HG02759 (cell line): ENCODE data around the gene SLC25A40.
A peak's percentile ranks its signal among the peaks of the same experiment; 100 is the strongest.
"Not testable (repeated sequence)": the region's sequence is repeated elsewhere in the genome, so short reads cannot be mapped to it uniquely, and the experiment has no call there.

Source experiments
- ATAC-seq: cut with Tn5 transposase; IDR thresholded peaks from one replicate; pipeline ENCODE4 v1.9.1; 2021; ENCODE audit warnings: mild to moderate bottlenecking, moderate library complexity; ENCODE audit not compliant: unreplicated experiment

The SLC25A40 gene

GRCh38 chr7:87876040-87876868 is at the start of gene SLC25A40, which contains the start of gene DBF4:
Gene SLC25A40, minus strand, starts transcription at chr7:87876360. Its CDS starts 17,633 bp downstream, at chr7:87858727.
Gene DBF4, plus strand, starts transcription at chr7:87876493. Its CDS starts 240 bp downstream, at chr7:87876733.
- peak; percentile 92 for ATAC-seq

- ATAC-seq: not testable (repeated sequence)
Observed at GRCh38 chr7:87922759-87923395, 46.7 kb upstream of the SLC25A40 start.

- ATAC-seq: no peak
Observed at GRCh38 chr7:87920578-87920977, 44.4 kb upstream of the SLC25A40 start.

- no peak for ATAC-seq
Observed at GRCh38 chr7:87919875-87920274, 43.7 kb upstream of the SLC25A40 start.

- no peak for ATAC-seq
Observed at GRCh38 chr7:87918740-87919139, 42.6 kb upstream of the SLC25A40 start.

- no peak for ATAC-seq
Observed at GRCh38 chr7:87912121-87912520, 36.0 kb upstream of the SLC25A40 start.

- not testable (repeated sequence) for ATAC-seq
Observed at GRCh38 chr7:87908814-87909213, 32.7 kb upstream of the SLC25A40 start.

GRCh38 chr7:87907136-87907906 is 31.2 kb upstream of the SLC25A40 start:
- ATAC-seq: not testable (repeated sequence)

- no peak for ATAC-seq
Observed at GRCh38 chr7:87899255-87899654, 23.1 kb upstream of the SLC25A40 start.

GRCh38 chr7:87895363-87895762 is 19.2 kb upstream of the SLC25A40 start:
- no peak for ATAC-seq

- no peak for ATAC-seq
Observed at GRCh38 chr7:87886875-87887274, 10.7 kb upstream of the SLC25A40 start.

- ATAC-seq: no peak
Observed at GRCh38 chr7:87885018-87885417, 8.9 kb upstream of the SLC25A40 start.

- no peak for ATAC-seq
Observed at GRCh38 chr7:87882151-87882937, 6.2 kb upstream of the SLC25A40 start.

- no peak for ATAC-seq
Observed at GRCh38 chr7:87878208-87878735, 2.1 kb upstream of the SLC25A40 start.

GRCh38 chr7:87877366-87878040 is 1.3 kb upstream of the SLC25A40 start:
- no peak for ATAC-seq

GRCh38 chr7:87876869-87877234 is 692 bp upstream of the SLC25A40 start:
- peak; percentile 6 for ATAC-seq

- ATAC-seq: peak; percentile 24
Observed at GRCh38 chr7:87875151-87876039, 765 bp downstream of the SLC25A40 start.

GRCh38 chr7:87874066-87874465 is 2.1 kb downstream of the SLC25A40 start:
- ATAC-seq: no peak

- ATAC-seq: not testable (repeated sequence)
Observed at GRCh38 chr7:87873328-87873727, 2.8 kb downstream of the SLC25A40 start.
